Measurements from ENCODE around the gene SFN. TPM values are rescaled to one million over a fixed set of nuclear protein-coding genes. Genes with fewer than 3 reads are reported as not detected.

The SFN gene
- total RNA-seq, 1 experiment from 2014 or later, result 14.3 TPM

- TF ChIP-seq ZMAT4 (CRISPR knock-in tag; IDR thresholded peaks at IDR 0.05) (no peak), FOXJ3 (CRISPR knock-in tag; IDR thresholded peaks at IDR 0.05; ENCODE audit: borderline replicate concordance) (no peak), ZNF121 (CRISPR knock-in tag; IDR thresholded peaks at IDR 0.05) (no peak), SMAD4 (CRISPR knock-in tag; IDR thresholded peaks at IDR 0.05) (no peak), FOXP4 (CRISPR knock-in tag; IDR thresholded peaks at IDR 0.05) (no peak), MAX (CRISPR knock-in tag; IDR thresholded peaks at IDR 0.05) (no peak), ATF3 (CRISPR knock-in tag; conservative IDR thresholded peaks at IDR 0.05) (no peak), NFYB (CRISPR knock-in tag; conservative IDR thresholded peaks at IDR 0.05; ENCODE audit: low read depth) (no peak), SP1 (CRISPR knock-in tag; conservative IDR thresholded peaks at IDR 0.05) (no peak), CREM (CRISPR knock-in tag; IDR thresholded peaks at IDR 0.05) (no peak), KAT7 (CRISPR knock-in tag; IDR thresholded peaks at IDR 0.05; ENCODE audit: borderline replicate concordance) (no peak), NR1H2 (CRISPR knock-in tag; IDR thresholded peaks at IDR 0.05) (no peak)
These were observed 27.5 kb downstream of the SFN start (continued) for GRCh38 chr1:26890467-26890796.

GRCh38 chr1:26894263-26894662, 31.3 kb downstream of the SFN start:
- no peaks in the 10 kb centered on the region for H3K9me3 Mint-ChIP-seq
- H3K4me1 Mint-ChIP-seq, result peaks cover 9% of the 10 kb centered on the region
- no peak overlapping the region for H3K27ac Mint-ChIP-seq
- DNase-seq (ENCODE audit: low spot score), result no peak
- no peak overlapping the region for H3K4me3 Mint-ChIP-seq
- no peak for ATAC-seq
- ChIA-PET CTCF (interaction anchor here (0.5 kb wide), 1 partner anchor 10 kb away, joined by 3 read pairs; no protein-coding TSS in a partner anchor), POLR2A (no interaction called here)
- no peaks in the 10 kb centered on the region for H3K27me3 Mint-ChIP-seq (ENCODE audit: low read depth)
- TF ChIP-seq NFYB (CRISPR knock-in tag; conservative IDR thresholded peaks at IDR 0.05; ENCODE audit: low read depth), result no peak
- TF ChIP-seq CREB1 (CRISPR knock-in tag; IDR thresholded peaks at IDR 0.05), result no peak
- no peak for TF ChIP-seq E2F4 (CRISPR knock-in tag; IDR thresholded peaks at IDR 0.05; ENCODE audit: borderline replicate concordance, low read depth)
- no peak for TF ChIP-seq ZNF121 (CRISPR knock-in tag; IDR thresholded peaks at IDR 0.05)
- no peak for TF ChIP-seq MXD4 (CRISPR knock-in tag; IDR thresholded peaks at IDR 0.05; ENCODE audit: borderline replicate concordance)
- no peak for TF ChIP-seq ZNF671 (CRISPR knock-in tag; IDR thresholded peaks at IDR 0.05)
- TF ChIP-seq RELA (CRISPR knock-in tag; IDR thresholded peaks at IDR 0.05; ENCODE audit: borderline replicate concordance), result no peak
- TF ChIP-seq E2F1 (CRISPR knock-in tag; IDR thresholded peaks at IDR 0.05), result no peak
- no peak for TF ChIP-seq IRF2 (CRISPR knock-in tag; IDR thresholded peaks at IDR 0.05; ENCODE audit: borderline replicate concordance, low read depth)
- no peak for TF ChIP-seq GTF2I (CRISPR knock-in tag; conservative IDR thresholded peaks at IDR 0.05)
- no peak for TF ChIP-seq MYBL2 (CRISPR knock-in tag; IDR thresholded peaks at IDR 0.05)
- TF ChIP-seq JUN (CRISPR knock-in tag; IDR thresholded peaks at IDR 0.05), result no peak
- TF ChIP-seq NR1H2 (CRISPR knock-in tag; IDR thresholded peaks at IDR 0.05), result no peak
- no peak for TF ChIP-seq NR2C2 (CRISPR knock-in tag; IDR thresholded peaks at IDR 0.05)
- TF ChIP-seq TCF7 (CRISPR knock-in tag; IDR thresholded peaks at IDR 0.05; ENCODE audit: low read depth), result no peak
- no peak for TF ChIP-seq SMAD4 (CRISPR knock-in tag; IDR thresholded peaks at IDR 0.05)
- TF ChIP-seq JAZF1 (CRISPR knock-in tag; IDR thresholded peaks at IDR 0.05), result no peak
- no peak for TF ChIP-seq SMAD3 (CRISPR knock-in tag; IDR thresholded peaks at IDR 0.05; ENCODE audit: borderline replicate concordance)
- no peak for TF ChIP-seq ZNF317 (CRISPR knock-in tag; IDR thresholded peaks at IDR 0.05; ENCODE audit: borderline replicate concordance, low read depth)
- peaks cover 31% of the 10 kb centered on the region for H3K36me3 Mint-ChIP-seq

Data from WTC11 (cell line).